Neural progenitor cell (in vitro differentiated cells): ENCODE data around the gene MED10. TPM values are rescaled to one million over a fixed set of nuclear protein-coding genes. Genes with fewer than 3 reads are reported as not detected.

ENCODE experiments used
- DNase-seq: peaks from one replicate; pipeline ENCODE4 v3.0.0-alpha.2; 2016; ENCODE audit warnings: low spot score
- H2AFZ ChIP-seq: fragments of 200-600 bp; sonication (generic); replicated peaks from 2 replicates; pipeline ENCODE4 v1.6.1; 2016; ENCODE audit warnings: antibody characterized with exemption
- H3F3A ChIP-seq: fragments of 200-600 bp; sonication (generic); 2 replicates; pipeline ENCODE4 v1.6.1; 2016; ENCODE audit warnings: antibody characterized with exemption, low read depth
- H3K27ac ChIP-seq: fragments of 200-600 bp; sonication (generic); 2 replicates; pipeline ENCODE4 v1.5.1; 2016; ENCODE audit warnings: mild to moderate bottlenecking
- H3K27me3 ChIP-seq: fragments of 200-600 bp; sonication (generic); 2 replicates; pipeline ENCODE4 v1.6.1; 2016; ENCODE audit warnings: mild to moderate bottlenecking, moderate library complexity
- H3K36me3 ChIP-seq: fragments of 200-600 bp; sonication (generic); 2 replicates; pipeline ENCODE4 v1.5.1; 2016
- H3K4me1 ChIP-seq: fragments of 200-600 bp; sonication (generic); 2 replicates; pipeline ENCODE4 v1.6.1; 2016; ENCODE audit warnings: mixed run types
- H3K4me2 ChIP-seq: fragments of 200-600 bp; sonication (generic); 2 replicates; pipeline ENCODE4 v1.6.1; 2016
- H3K4me3 ChIP-seq: fragments of 200-600 bp; sonication (generic); 2 replicates; pipeline ENCODE4 v1.5.1; 2016
- H3K79me2 ChIP-seq: fragments of 200-600 bp; sonication (generic); 2 replicates; pipeline ENCODE4 v1.6.1; 2016; ENCODE audit warnings: low read depth
- H3K9ac ChIP-seq: fragments of 200-600 bp; sonication (generic); 2 replicates; pipeline ENCODE4 v1.6.1; 2016
- H3K9me3 ChIP-seq: fragments of 200-600 bp; sonication (generic); 2 replicates; pipeline ENCODE4 v1.5.1; 2016; ENCODE audit warnings: low read depth
- H4K20me1 ChIP-seq: fragments of 200-600 bp; sonication (generic); 2 replicates; pipeline ENCODE4 v1.6.1; 2016; ENCODE audit warnings: low read depth
- H3K27ac Mint-ChIP-seq: 3 replicates; pipeline ENCODE4 v1.8.0; 2021; ENCODE audit warnings: mixed read lengths
- H3K27me3 Mint-ChIP-seq: 2 replicates; pipeline ENCODE4 v1.8.0; 2022; ENCODE audit warnings: low read depth, mild to moderate bottlenecking, inconsistent platforms, moderate library complexity, mixed read lengths; ENCODE audit not compliant: insufficient read depth
- H3K36me3 Mint-ChIP-seq: 3 replicates; pipeline ENCODE4 v1.8.0; 2021; ENCODE audit warnings: mixed read lengths
- H3K4me1 Mint-ChIP-seq: 3 replicates; pipeline ENCODE4 v1.8.0; 2021; ENCODE audit warnings: mixed read lengths
- H3K4me3 Mint-ChIP-seq: 3 replicates; pipeline ENCODE4 v1.8.0; 2021; ENCODE audit warnings: mild to moderate bottlenecking, moderate library complexity, mixed read lengths
- H3K9me3 Mint-ChIP-seq: 3 replicates; pipeline ENCODE4 v1.8.0; 2020; ENCODE audit warnings: mixed read lengths
- EZH2 ChIP-seq: fragments of 200-600 bp; sonication (generic); IDR thresholded peaks from 2 replicates; pipeline ENCODE4 v1.6.1; 2017; ENCODE audit warnings: antibody characterized with exemption, mild to moderate bottlenecking, moderate library complexity
- EZH2phosphoT487 ChIP-seq: fragments of 200-600 bp; sonication (generic); IDR thresholded peaks from 2 replicates; pipeline ENCODE4 v1.6.1; 2017; ENCODE audit warnings: antibody characterized with exemption
- total RNA-seq: library from RNA; depleted of rRNA; stranded (reverse); fragments of >200 nt; gene quantifications from 2 replicates; pipeline ENCODE4 v1.2.3, GENCODE V29; 2015; ENCODE audit warnings: low replicate concordance
- TF ChIP-seq, protein P1 (sequence below): fragments of 200-600 bp; sonication (generic); IDR thresholded peaks from 2 replicates; pipeline ENCODE4 v1.5.1; 2017; ENCODE audit warnings: antibody characterized with exemption, mild to moderate bottlenecking

Gene MED10
- total RNA-seq, 1 donor from 2014 or later: 23.5 TPM

DNA sequence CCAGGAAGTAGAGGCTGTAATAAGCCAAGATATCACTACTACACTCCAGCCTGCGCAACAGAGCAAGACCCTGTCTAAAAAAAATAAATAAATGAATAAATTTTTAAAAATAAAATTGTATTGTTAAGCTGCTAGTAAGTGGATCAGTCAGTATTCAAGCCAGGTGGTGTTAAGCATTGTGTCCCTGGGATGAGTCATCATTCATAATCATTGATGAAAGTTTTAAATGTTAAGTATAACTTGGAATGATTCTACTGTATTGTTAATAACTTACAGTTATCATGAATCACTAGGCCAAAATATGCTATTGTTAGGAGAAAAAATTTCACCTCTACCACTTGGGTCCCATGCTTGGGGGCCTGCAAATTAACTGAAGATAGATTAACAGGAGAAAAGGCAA, 38.2 kb downstream of the MED10 start:
- no peak overlapping the region for H3K27ac ChIP-seq
- Mint-ChIP-seq H3K4me3 (no peak overlapping the region), H3K27ac (no peak overlapping the region), H3K4me1 (peaks cover 2% of the 10 kb centered on the region), H3K36me3 (no peaks in the 10 kb centered on the region), H3K27me3 (peaks cover 6% of the 10 kb centered on the region), H3K9me3 (no peaks in the 10 kb centered on the region)
- no peaks in the 10 kb centered on the region for H3K4me1 ChIP-seq
- DNase-seq: no peak
- H3K9ac ChIP-seq: no peak overlapping the region
- H3K27me3 ChIP-seq: peaks cover 2% of the 10 kb centered on the region
- H3K4me3 ChIP-seq: no peak overlapping the region
- H3K4me2 ChIP-seq: no peak overlapping the region
- no peaks in the 10 kb centered on the region for H3K36me3 ChIP-seq
- no peak overlapping the region for H2AFZ ChIP-seq
- H3F3A ChIP-seq: no peaks in the 10 kb centered on the region
- no peaks in the 10 kb centered on the region for H3K9me3 ChIP-seq
- no peaks in the 10 kb centered on the region for H3K79me2 ChIP-seq
- TF ChIP-seq EZH2: no peak
- TF ChIP-seq EZH2phosphoT487: no peak
- TF ChIP-seq, protein P1, sequence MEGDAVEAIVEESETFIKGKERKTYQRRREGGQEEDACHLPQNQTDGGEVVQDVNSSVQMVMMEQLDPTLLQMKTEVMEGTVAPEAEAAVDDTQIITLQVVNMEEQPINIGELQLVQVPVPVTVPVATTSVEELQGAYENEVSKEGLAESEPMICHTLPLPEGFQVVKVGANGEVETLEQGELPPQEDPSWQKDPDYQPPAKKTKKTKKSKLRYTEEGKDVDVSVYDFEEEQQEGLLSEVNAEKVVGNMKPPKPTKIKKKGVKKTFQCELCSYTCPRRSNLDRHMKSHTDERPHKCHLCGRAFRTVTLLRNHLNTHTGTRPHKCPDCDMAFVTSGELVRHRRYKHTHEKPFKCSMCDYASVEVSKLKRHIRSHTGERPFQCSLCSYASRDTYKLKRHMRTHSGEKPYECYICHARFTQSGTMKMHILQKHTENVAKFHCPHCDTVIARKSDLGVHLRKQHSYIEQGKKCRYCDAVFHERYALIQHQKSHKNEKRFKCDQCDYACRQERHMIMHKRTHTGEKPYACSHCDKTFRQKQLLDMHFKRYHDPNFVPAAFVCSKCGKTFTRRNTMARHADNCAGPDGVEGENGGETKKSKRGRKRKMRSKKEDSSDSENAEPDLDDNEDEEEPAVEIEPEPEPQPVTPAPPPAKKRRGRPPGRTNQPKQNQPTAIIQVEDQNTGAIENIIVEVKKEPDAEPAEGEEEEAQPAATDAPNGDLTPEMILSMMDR: no peak
- no peaks in the 10 kb centered on the region for H4K20me1 ChIP-seq

DNA sequence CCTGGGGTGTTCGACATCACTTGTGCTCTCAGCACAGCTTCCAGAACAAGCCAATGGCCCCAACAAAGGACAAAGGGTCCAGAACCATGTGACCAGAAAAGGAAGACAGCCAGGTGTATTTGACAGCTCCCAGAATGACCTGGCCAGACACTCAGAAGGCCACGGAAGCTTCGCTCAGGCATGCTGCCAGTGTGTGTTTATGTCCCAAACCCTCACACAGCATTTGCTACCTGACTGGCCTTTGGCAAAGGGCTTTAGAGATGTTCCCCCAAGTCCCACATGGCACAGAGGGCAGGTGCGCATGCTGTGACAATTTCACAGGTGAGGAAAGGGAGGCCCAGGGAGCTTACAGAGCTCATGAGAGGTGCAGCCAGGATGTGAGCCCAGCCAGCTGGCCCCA, 39.5 kb downstream of the MED10 start:
- H3K27me3 Mint-ChIP-seq: peaks cover 6% of the 10 kb centered on the region

DNA sequence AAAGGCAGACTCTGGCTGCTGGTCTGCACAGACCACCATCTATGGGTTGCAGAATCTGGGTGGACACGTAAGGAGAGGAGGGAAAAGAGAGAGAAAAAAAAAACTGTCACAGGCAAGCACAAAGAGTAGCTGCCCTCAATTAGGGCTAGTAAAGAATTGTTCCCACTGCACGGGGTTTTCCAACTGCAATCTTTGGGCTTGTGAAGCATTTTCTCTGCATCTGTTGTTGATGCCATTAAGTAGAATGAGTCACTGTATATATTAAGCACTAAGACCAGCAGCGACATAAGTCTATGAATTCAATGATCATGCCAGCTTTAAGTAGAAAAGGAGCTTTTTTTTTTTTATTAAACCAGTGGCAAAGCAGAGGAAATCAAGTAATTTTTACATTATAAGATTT, 40.2 kb downstream of the MED10 start:
- TF ChIP-seq EZH2 (no peak), EZH2phosphoT487 (no peak)
- TF ChIP-seq, protein P1: no peak

More for the DNA sequence above, 39.5 kb downstream of the MED10 start:
- H3K9me3 ChIP-seq: no peaks in the 10 kb centered on the region
- H2AFZ ChIP-seq: no peak overlapping the region
- TF ChIP-seq, protein P1: no peak
- TF ChIP-seq EZH2 (no peak), EZH2phosphoT487 (no peak)
- no peak overlapping the region for H3K4me3 ChIP-seq
- H3K9ac ChIP-seq: no peak overlapping the region
- H3K4me1 ChIP-seq: no peaks in the 10 kb centered on the region
- no peak overlapping the region for H3K4me3 Mint-ChIP-seq
- H3K4me1 Mint-ChIP-seq: peaks cover 2% of the 10 kb centered on the region
- no peaks in the 10 kb centered on the region for H3K79me2 ChIP-seq
- no peak overlapping the region for H3K27ac ChIP-seq
- no peak for DNase-seq
- H3K9me3 Mint-ChIP-seq: no peaks in the 10 kb centered on the region
- H3K36me3 ChIP-seq: no peaks in the 10 kb centered on the region
- no peaks in the 10 kb centered on the region for H4K20me1 ChIP-seq
- H3K4me2 ChIP-seq: no peak overlapping the region
- H3K36me3 Mint-ChIP-seq: no peaks in the 10 kb centered on the region
- H3K27ac Mint-ChIP-seq: no peak overlapping the region
- H3F3A ChIP-seq: no peaks in the 10 kb centered on the region
- H3K27me3 ChIP-seq: peaks cover 2% of the 10 kb centered on the region

More for the DNA sequence above, 40.2 kb downstream of the MED10 start:
- no peak overlapping the region for H3K27ac Mint-ChIP-seq
- no peaks in the 10 kb centered on the region for H4K20me1 ChIP-seq
- H3K27me3 Mint-ChIP-seq: peaks cover 6% of the 10 kb centered on the region
- no peak overlapping the region for H3K4me3 Mint-ChIP-seq
- no peaks in the 10 kb centered on the region for H3K4me1 ChIP-seq
- peaks cover 2% of the 10 kb centered on the region for H3K27me3 ChIP-seq
- no peak overlapping the region for H3K4me3 ChIP-seq
- no peaks in the 10 kb centered on the region for H3K9me3 ChIP-seq
- no peaks in the 10 kb centered on the region for H3K9me3 Mint-ChIP-seq
- DNase-seq: no peak
- H3K4me2 ChIP-seq: no peak overlapping the region
- H3K9ac ChIP-seq: no peak overlapping the region
- no peak overlapping the region for H3K27ac ChIP-seq
- H3K79me2 ChIP-seq: no peaks in the 10 kb centered on the region
- no peaks in the 10 kb centered on the region for H3F3A ChIP-seq
- no peaks in the 10 kb centered on the region for H3K36me3 ChIP-seq
- H3K36me3 Mint-ChIP-seq: no peaks in the 10 kb centered on the region
- H3K4me1 Mint-ChIP-seq: peaks cover 2% of the 10 kb centered on the region
- no peak overlapping the region for H2AFZ ChIP-seq
